ENCODE data around the gene TUBB6.

DNA sequence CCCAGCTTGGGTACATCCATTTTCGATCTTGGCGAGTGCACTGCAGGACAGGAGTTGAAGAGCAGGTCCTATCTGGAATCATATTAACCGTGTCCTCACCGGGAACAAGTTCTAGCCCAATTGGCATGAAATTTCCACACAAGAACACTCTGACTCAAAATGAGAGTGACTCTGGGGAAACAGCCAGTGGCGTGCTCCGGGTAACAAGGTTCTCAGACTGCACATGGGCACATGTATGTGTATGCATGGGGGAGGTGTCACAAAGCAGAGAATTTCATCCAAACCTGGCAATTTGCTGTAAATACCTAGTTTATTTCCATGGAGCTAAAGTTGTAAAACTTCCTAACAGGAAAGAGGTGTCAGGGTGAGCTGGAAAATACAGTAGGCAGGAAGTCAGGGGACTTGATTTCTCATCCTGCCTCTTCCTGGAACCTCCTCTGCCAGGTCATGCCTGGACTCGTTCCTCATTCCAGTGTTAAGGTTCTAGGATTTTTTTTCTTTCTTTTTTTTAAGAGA, 1.7 kb downstream of the TUBB6 start:
- TF ChIP-seq, protein P1, sequence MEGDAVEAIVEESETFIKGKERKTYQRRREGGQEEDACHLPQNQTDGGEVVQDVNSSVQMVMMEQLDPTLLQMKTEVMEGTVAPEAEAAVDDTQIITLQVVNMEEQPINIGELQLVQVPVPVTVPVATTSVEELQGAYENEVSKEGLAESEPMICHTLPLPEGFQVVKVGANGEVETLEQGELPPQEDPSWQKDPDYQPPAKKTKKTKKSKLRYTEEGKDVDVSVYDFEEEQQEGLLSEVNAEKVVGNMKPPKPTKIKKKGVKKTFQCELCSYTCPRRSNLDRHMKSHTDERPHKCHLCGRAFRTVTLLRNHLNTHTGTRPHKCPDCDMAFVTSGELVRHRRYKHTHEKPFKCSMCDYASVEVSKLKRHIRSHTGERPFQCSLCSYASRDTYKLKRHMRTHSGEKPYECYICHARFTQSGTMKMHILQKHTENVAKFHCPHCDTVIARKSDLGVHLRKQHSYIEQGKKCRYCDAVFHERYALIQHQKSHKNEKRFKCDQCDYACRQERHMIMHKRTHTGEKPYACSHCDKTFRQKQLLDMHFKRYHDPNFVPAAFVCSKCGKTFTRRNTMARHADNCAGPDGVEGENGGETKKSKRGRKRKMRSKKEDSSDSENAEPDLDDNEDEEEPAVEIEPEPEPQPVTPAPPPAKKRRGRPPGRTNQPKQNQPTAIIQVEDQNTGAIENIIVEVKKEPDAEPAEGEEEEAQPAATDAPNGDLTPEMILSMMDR (IDR thresholded peaks at IDR 0.05): no peak
- TF ChIP-seq POLR2A (IDR thresholded peaks at IDR 0.05): no peak

All from Peyer's patch (tissue), 4 donors.